DMS153 treated with DMSO at 0.1 percent for 48 hours (cell line): ENCODE results near the gene RGS7BP.

Experiments used
- DNase-seq: peaks from one replicate; lab custom pipeline; 2025; ENCODE audit not compliant: unreplicated experiment; lab: John Stamatoyannopoulos, UW

The RGS7BP gene

GRCh38 chr5:64505769-64506566 is at the start of gene RGS7BP:
Gene RGS7BP, plus strand, starts transcription at chr5:64506015. Its CDS starts 610 bp downstream, at chr5:64506625.
- DNase-seq, result peak; percentile 18

- no peak for DNase-seq
Observed at GRCh38 chr5:64457846-64458245, 48.0 kb upstream of the RGS7BP start.

- DNase-seq, result no peak
Observed at GRCh38 chr5:64458948-64459347, 46.9 kb upstream of the RGS7BP start.

- no peak for DNase-seq
Observed at GRCh38 chr5:64462391-64462790, 43.4 kb upstream of the RGS7BP start.

GRCh38 chr5:64486163-64486562 is 19.7 kb upstream of the RGS7BP start:
- no peak for DNase-seq

GRCh38 chr5:64487283-64487682 is 18.5 kb upstream of the RGS7BP start:
- no peak for DNase-seq

- DNase-seq, result no peak
Observed at GRCh38 chr5:64489857-64490256, 16.0 kb upstream of the RGS7BP start.

- DNase-seq, result no peak
Observed at GRCh38 chr5:64497386-64497785, 8.4 kb upstream of the RGS7BP start.

GRCh38 chr5:64502196-64502595 is 3.6 kb upstream of the RGS7BP start:
- DNase-seq, result no peak

GRCh38 chr5:64506567-64507263 is 900 bp downstream of the RGS7BP start:
- no peak for DNase-seq

GRCh38 chr5:64507264-64507605 is 1.4 kb downstream of the RGS7BP start:
- no peak for DNase-seq

- DNase-seq, result no peak
Observed at GRCh38 chr5:64509828-64510227, 4.0 kb downstream of the RGS7BP start.

- DNase-seq, result no peak
Observed at GRCh38 chr5:64513492-64513891, 7.7 kb downstream of the RGS7BP start.

GRCh38 chr5:64514612-64515011 is 8.8 kb downstream of the RGS7BP start:
- no peak for DNase-seq

- no peak for DNase-seq
Observed at GRCh38 chr5:64516216-64516615, 10.4 kb downstream of the RGS7BP start.

- DNase-seq, result no peak
Observed at GRCh38 chr5:64518793-64519192, 13.0 kb downstream of the RGS7BP start.

GRCh38 chr5:64519263-64519662 is 13.4 kb downstream of the RGS7BP start:
- DNase-seq, result no peak

- no peak for DNase-seq
Observed at GRCh38 chr5:64526734-64527439, 21.1 kb downstream of the RGS7BP start.

- no peak for DNase-seq
Observed at GRCh38 chr5:64530076-64530475, 24.3 kb downstream of the RGS7BP start.

- peak; percentile 42 for DNase-seq
Observed at GRCh38 chr5:64532212-64532611, 26.4 kb downstream of the RGS7BP start.

GRCh38 chr5:64532657-64533056 is 26.8 kb downstream of the RGS7BP start:
- DNase-seq, result no peak

GRCh38 chr5:64534033-64534432 is 28.2 kb downstream of the RGS7BP start:
- DNase-seq, result no peak
